Suppressor macrophage treated with lipopolysaccharide for 1 hour (primary cell): ENCODE measurements around the gene TAOK3.
"Not testable (repeated sequence)": the region's sequence is repeated elsewhere in the genome, so short reads cannot be mapped to it uniquely, and the experiment has no call there.

Experiments used
- DNase-seq, 3 donors: peaks; one replicate each; pipeline ENCODE4 v3.0.0-alpha.2; 2020 to 2022

TAOK3 gene

DNA sequence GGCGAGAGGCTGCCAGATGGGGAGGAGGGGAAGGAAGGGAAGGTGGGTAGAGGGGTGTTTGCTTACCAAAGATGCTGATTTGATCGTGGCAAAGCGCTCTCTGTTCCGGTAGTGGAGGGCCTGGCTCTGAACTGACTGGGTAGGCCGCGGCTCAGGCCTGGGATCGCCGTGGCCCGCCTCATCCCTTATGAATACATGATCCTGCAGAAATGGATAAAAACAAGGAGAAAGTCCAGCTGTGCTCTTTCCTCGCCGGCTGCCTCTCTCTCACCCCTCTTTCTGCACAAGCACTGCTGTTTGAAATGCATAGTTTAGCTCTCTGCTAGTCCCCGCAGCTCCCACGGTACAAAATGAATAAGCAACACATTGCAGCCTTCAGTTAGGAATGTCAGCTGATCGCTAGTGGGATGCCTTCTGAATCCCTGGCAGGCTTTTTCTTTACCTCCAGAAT, 182.9 kb downstream of the TAOK3 start:
- no peak for DNase-seq

DNA sequence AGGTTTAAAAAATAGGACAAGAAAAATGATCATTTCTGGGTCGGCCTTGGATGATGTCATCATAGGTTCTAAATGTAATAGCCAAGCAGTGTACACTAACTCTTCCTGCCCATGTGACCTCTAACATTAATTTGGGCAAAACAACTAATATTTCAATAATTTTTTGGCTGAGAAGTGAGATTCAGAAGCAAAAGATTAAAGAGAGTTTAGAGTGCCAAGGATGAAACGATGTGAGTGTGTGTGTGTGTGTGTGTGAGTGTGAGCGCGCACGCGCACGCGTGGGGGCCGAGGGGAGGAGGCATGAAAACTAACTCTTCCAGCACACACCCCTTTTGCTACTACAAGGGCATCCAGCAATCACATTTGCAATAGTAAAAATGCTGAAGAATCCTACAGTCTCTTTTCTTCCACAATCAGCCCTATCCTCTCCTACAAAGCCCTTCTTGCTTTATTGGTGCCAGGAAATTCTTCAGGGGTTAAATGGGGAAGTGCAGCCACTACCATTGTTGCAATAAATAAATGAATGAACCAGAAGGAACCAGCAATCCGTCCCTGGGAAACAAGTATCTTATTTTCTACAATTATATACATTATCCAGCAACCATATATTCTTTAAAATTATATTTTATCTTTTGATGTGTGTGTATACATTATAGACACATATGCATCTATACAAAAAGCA, 183.9 kb downstream of the TAOK3 start:
- no peak for DNase-seq

DNA sequence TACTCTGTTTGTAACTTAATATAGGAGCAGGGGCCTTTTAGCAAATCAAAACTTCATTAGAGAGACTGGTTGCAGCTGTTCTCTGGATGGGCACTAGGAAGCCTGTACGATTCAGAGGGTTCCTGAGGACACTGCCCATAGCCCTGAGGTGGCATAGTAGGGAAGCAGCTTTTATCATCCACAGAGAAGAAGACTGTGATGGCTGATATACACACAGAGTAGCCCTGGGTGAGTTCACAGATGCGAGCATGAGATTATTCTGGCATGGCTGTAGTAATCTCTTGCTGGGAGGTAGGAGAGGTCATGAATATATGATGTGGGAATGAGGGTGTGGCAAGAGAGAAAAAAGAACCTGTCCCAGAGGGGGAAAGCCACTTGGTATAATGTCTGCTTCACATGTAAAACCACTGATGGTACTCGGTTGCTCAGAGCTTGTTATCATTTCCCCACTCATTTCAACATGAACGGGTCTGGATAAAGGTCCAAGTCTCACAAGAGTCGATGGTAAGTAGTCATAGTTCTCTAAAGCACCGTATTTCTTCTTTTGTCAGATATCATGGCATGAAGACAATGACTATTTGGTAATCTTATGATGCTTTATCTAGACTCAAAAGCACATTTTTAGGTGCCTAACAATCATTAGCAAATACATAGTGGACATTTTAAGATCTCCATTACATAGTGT, 184.8 kb downstream of the TAOK3 start:
- no peak for DNase-seq

DNA sequence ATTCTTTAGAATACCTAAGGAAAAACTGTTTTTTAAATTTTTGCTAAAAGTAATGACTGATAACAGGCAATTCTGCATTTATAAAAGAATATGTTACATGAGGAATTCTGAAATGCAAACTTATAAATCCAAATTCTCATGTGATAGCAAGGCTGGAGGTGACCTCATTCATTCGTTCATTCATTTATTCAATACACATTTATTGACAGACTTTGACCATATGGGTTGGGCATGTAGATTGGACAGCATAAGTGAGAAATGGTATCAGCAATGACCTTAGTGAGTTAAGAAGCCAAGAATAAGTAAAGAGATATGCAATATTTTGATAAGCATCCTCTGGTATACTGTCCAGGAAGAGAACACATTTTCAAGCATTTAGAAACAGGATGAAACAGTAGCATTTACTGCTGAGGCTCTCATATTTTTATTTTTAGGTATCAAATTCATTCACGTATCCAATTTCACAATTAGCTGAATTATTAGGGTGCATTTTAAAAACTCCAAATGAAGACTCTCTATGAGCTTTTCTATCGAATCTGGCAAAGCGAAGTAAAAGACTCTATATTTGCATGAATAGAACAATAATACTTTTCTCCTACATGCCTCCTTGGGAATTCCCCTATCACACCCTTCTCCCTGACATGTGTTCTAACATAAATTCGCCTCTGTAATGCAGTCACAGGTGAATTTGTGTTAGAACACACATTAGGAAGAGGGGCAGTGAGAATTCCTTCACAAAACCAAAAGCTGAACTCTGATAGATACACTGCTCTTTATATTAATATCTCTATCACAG, 186.9 kb downstream of the TAOK3 start:
- no peak for DNase-seq

DNA sequence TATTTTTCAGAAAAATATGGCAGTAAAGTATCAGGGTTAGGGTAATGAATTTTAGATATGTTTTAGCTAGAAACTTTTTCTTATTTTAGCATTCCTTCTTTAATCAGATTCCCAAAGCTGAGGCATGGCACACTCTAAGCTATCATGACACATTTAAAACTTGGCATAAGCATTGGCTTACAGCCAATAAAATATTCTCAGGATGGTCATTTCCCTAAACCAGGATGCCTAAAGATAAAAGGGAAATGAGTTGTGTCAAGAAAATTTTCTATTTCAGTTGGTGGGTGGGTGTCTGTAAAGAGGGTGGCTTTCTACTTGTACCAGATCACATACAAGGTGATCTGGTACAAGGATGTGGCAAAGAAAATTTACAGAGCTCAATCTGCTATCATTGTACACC, 189.0 kb downstream of the TAOK3 start:
- peak in 2 of 3 donors; percentile 38 to 64 for DNase-seq

DNA sequence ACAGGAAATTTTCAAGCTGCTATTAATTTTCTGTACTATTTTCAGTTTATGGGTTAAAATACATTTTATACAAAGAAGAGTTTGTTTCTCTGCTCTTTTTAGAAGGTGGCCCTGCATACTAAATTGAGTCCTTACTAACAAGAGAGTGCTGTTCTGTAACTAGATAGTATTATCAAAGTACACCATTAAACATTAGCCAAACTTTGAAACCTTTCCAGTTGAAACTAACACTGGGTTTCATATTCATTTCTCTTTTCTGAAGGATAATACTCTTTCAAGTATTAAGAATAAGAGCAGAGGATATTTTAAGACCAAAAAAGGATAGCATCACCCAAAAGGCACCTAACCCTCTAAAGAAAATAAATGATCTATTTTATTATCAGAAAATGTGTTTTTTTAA, 189.6 kb downstream of the TAOK3 start:
- DNase-seq = no peak

DNA sequence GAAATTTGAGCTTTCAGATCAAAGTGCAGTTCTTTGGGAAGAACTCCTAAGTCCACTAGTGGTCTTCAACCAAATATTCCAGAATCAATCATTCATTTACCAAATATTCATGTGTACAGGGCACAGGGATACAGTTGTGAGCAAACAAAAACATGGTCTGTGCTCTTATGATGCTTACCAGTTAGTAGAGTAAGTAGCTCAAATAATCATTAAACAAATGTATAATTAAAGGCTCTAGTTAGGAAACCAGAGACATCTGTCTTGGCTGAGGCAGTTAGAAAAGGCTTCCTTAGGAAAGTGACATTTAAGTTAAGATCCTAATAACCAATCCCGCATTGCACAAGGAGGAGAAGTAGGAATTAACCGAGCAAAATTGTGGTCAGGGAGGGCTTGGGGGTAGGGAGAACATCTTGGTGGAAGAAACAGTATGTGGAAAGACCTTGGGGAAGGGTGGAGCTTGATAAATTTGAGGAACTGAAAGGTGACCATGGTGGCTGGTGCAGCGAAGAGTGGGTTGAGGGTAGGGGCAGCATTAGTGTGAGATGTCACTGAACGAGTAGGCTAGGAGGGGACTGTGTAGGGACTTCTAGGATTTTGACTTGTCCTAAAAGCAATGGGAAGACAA, 196.8 kb downstream of the TAOK3 start:
- DNase-seq = peak; percentile 89 to 93 (median 92)

DNA sequence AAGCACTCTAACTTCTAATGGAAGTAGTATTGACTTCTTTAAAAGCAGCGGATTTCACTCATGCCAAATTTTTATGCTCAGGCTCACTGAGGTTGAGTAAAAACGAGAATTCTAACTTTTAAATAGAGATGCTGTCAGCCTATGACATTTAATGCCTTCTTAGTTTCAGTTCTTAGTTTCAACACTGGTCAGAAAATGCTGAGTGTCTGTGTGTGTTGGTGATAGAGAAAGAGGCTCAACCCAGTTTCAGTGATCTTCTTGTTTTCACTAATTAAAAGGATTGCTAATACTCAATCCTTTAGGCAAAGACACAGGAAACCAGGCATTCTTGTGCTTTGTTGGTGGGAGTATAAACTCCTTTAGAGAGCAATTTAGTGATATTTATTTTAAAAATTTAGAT, 205.8 kb downstream of the TAOK3 start:
- no peak for DNase-seq

DNA sequence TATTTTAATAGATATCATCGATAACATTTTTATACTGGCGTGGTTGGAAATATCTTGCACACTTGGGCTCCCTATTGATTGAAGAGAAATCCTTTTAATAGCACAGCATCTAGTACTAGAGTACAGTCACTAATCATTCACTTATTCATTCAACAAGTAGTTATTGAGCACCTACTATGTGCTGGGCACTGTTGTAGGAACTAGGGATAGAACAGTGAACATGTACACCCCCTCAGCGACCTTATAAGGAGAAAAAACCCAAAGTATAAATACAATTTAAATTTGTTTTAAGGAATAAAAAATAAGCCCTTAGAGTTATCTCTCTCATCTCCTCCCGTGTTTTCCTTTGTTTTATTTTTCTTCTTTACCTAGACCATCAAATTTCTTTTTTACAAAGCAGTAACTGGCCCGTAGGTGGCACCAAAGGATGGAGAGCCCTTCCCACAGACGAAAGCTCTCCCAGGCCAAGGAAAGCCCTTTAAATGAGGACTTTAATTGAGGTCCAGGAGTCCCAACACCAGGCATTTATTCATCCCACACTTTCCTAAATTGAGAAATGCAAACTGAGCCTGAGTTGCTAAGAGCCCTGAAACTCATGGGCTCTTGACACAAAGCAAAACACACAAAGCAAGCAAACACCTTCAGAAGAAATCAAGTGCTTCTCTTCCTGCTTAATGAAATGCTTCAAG, 207.8 kb downstream of the TAOK3 start:
- no peak for DNase-seq

DNA sequence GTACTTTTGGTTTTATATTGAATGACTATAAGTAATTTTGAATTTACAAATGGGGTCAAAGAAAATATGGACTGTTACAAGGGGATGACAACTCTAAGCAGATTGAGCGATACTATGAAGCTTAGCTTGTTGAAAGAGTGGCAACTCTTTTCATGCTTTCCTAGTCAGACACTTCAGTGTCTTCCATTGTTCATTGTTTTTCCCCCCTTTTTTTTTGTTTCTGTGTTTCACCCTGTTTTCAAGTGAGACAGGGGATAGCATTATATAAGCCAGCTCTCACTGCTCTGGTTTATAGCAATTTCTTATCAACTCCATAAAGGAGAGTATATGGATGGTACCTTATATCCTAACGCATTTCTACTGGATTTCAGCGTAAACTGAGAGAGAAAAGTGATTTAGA, 212.2 kb downstream of the TAOK3 start:
- no peak for DNase-seq

DNA sequence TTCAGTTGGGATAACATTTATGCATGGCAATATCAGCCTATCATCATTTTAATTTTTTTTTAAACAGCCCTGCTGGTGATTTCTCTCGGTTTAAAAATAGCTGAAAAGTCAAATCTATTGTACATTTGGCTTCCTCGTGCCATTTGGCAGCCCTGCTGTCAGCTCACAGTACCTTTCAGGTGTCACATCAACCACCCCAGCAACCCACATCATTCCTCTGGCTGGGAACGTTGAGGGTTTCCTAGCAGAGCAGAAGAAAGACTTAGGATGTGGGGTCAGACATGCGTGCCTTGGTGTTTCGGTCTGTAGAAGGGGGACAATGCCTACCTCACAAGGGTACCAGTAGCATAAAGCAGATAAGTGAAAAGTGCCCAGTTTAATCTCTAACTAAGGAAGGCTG, 221.0 kb downstream of the TAOK3 start:
- DNase-seq = no peak

DNA sequence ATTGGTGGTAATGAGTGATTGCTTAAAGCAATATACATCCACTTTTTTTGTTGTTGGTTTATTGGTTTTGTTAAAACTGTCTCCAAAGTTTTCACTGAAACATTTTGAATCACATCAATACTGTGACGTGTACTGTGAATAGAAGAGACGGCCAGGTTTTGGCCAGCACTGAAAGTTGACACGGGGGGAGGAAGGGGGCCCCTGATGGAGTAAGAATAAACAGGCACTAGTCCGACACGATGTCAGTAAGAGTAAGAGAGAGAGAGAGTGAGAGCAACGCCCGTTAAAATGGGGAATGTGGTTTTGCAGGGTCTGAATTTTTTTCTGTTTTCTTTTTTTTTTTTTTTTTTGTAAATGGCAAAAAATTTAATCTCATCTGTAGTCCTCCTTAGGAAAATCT, 222.1 kb downstream of the TAOK3 start:
- no peak for DNase-seq

DNA sequence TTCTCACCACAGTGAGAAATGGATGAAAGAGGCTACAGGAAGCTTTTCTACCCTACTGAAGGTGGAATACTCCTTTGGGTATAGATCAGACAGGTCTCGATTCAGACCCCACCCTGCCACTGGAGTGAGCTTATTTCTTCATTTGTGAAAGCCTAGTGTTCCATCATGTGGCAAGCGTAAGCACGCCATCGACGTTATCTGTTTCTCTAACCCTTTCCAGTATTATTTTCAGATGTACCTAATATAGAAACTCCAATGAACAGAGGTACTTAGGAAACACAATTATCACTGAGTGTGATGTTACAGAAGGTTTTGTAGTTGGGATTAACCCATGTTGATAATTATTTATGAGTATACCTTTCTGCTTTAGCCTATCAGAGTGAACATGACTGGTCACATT, 224.4 kb downstream of the TAOK3 start:
- no peak for DNase-seq

DNA sequence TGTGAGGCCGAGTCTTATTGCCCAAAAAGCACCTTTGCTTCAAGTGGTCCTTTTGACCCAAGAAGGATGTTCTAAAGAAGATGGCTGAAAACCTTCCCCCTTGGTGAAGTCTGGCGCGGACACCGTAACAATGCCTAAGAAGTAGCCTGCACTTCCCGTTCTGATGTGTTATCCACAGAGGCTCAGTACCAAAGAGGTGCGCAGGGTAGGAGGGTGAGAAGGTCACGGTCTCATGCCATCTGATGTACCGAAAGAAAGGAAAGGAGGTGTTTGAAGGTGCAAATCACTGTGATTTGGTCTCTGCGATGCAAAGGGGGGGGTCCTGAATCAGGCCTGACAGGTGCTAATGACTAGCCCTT, 226.9 kb downstream of the TAOK3 start:
- no peak for DNase-seq

DNA sequence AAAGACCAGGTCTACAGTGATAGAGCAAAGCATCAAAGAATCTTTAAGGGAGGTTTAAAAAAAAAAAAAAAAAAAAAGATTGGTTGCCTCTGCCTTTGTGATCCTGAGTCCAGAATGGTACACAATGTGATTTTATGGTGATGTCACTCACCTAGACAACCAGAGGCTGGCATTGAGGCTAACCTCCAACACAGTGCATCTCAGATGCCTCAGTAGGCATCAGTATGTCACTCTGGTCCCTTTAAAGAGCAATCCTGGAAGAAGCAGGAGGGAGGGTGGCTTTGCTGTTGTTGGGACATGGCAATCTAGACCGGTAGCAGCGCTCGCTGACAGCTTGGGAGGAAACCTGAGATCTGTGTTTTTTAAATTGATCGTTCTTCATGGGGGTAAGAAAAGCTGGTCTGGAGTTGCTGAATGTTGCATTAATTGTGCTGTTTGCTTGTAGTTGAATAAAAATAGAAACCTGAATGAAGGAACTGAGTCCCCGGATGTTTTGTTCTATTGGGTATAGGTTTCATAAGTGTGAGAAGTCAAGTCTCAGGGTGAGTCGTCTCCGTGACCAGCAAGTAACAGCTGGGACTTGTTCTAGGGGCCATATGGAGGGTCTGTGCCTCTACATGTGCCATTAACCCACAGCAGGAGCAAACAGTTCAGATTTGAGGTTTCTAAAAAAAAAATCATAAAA, 227.5 kb downstream of the TAOK3 start:
- DNase-seq = no peak

DNA sequence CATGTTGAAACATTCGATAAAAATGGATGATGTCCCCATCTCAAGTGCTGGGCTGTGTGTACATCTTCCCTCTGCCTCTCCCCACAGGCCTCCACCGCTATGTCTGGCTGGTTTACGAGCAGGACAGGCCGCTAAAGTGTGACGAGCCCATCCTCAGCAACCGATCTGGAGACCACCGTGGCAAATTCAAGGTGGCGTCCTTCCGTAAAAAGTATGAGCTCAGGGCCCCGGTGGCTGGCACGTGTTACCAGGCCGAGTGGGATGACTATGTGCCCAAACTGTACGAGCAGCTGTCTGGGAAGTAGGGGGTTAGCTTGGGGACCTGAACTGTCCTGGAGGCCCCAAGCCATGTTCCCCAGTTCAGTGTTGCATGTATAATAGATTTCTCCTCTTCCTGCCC, 228.2 kb downstream of the TAOK3 start:
- no peak for DNase-seq

DNA sequence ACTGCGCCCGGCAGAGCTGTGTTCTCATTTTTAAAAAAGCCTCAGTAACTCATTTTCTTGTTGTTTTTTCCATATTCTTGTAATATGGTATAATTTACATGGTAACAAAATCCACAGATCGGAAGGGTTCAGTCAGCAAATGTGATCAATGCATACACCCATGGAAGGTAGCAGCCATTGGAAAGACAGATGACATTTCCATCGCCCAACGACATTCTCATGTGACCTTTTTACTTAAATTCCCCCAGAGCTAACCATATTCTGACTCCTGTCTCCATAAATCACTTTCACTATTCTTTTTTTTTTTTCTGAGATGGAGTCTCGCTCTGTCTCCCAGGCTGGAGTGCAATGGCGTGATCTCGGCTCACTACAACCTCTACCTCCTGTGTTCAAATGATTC, 231.9 kb downstream of the TAOK3 start:
- DNase-seq = no peak

DNA sequence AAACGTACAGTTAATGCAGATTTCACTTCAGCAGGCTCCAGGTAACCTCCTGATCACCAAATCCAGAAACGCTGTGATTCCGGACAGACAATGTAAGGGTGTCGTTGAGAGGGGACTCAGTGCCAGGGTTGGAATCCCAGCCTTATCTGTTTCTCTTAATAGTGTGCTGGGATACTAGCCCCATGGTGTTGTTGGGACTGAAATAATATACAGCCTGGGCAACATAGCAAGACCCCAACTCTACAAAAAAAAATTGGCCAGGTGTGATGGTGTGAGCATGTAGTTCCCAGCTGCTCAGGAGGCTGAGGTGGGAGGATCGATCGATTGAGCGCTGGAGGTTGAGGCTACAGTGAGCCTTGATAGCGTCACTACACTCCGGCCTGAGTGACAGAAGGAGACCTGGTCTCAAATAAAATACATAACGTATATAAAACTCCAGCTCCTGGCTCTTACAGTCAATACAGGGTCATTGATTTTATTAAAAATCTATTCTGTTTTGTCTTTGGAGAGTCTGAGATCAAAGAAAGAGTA, 235.5 kb downstream of the TAOK3 start:
- no peak for DNase-seq

DNA sequence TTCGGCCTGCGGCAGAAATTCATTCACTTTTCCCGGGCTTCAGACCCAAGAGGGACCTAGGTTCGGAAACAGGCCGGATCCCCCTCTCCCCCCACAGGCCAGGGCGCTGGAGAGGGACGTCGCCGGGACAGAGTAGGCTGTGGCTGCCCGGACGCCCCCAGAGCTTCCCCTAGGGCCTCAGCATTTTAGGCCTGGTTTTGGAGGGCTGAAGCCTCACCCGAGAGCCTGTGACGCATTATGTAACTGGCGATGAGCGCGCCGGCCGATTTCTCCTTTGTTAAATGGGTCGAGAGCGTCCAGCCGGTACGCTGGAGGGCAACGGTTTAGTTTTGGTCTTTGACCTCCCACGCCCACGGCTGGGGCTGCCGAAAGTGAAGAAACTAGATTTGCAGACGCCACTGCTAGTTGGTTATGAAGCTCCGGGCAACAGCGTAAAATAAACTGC, 236.1 kb downstream of the TAOK3 start:
- peak; percentile 79 to 88 (median 81) for DNase-seq

DNA sequence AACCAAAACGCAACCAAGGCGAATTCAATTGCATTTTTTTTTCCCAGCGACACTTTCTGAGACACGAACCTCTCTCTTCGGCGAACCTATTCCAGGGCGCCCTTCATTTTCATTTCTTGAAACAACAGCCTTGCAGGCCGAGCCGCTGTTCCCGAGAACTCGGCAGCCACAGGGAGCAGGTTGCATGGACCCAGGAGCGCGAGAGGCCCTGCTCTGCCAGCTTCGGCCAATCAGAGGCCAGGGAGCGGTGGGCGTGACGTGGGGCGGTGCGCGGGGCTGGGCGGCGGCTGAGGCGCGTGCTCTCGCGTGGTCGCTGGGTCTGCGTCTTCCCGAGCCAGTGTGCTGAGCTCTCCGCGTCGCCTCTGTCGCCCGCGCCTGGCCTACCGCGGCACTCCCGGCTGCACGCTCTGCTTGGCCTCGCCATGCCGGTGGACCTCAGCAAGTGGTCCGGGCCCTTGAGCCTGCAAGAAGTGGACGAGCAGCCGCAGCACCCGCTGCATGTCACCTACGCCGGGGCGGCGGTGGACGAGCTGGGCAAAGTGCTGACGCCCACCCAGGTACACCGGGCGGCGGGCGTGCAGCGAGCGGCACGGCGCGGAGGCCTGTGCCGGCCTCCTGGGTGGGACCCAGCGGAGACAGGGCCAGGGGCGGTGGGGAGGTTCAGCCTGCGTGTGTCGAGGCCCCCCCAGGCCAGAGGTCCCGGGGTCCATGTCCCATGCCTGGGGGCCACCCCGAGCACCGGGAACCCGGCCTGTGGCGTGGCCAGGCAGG, 236.7 kb downstream of the TAOK3 start, which contains the start of gene PEBP1:
TSS of gene PEBP1 (plus strand) at position 337 of the 771 bp plus-strand sequence. CDS start at position 423, 86 bp downstream.
- peak; percentile 89 to 95 (median 94) for DNase-seq

DNA sequence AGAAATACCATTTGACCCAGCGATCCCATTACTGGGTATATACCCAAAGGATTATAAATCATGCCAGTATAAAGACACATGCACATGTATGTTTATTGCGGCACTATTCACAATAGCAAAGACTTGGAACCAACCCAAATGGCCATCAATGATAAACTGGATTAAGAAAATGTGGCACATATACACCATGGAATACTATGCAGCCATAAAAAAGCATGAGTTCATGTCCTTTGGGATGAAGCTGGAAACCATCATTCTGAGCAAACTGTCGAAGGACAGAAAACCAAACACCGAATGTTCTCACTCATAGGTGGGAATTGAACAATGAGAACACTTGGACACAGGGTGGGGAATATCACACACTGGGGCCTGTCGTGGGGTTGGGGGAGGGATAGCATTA, 243.3 kb downstream of the TAOK3 start:
- DNase-seq = not testable (repeated sequence)
